NCI-H2227 (cell line): Measurements from ENCODE around the gene ATF7.
A peak's percentile ranks its signal among the peaks of the same experiment; 100 is the strongest.
"Not testable (repeated sequence)": the region's sequence is repeated elsewhere in the genome, so short reads cannot be mapped to it uniquely, and the experiment has no call there.

ENCODE experiments used
- DNase-seq: peaks from one replicate; lab custom pipeline; 2025; ENCODE audit not compliant: unreplicated experiment; lab: John Stamatoyannopoulos, UW

The ATF7 gene

DNA sequence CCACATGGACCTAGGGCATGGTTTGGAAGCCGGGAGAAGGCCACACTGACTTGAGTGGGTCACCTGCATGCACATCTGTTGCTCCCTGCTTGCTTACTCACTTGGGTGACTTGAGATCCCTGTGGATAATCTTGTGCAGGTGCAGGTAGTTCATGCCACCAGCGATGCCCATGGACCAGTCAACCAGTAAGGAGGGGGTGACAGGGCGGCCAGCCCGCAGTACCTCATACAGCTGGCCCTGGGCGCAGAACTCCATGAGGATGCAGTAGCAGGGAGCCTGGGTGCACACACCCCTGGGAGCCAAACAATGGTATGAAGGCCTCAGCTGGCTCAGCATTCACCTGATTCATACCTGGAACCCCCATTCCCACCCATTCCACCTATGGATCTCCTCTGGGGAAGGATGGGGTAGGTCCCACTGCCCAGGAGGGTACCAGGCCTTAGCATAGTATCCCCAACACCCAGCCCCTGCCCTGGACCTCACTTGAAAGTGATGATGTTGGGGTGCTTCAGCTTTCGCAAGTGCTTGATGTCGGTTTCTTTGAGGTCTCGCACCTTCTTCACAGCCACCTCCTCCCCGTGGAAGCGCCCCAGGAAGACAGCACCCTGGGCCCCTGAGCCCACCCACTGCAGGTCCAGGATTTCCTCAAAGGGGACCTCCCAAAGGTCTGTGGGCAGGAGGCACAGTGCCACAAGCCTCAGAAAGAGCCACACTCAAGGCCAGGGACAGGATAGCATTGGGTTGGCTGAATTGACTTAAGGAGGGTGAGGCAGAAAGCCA is 140.0 kb downstream of the ATF7 start:
- DNase-seq = no peak

DNA sequence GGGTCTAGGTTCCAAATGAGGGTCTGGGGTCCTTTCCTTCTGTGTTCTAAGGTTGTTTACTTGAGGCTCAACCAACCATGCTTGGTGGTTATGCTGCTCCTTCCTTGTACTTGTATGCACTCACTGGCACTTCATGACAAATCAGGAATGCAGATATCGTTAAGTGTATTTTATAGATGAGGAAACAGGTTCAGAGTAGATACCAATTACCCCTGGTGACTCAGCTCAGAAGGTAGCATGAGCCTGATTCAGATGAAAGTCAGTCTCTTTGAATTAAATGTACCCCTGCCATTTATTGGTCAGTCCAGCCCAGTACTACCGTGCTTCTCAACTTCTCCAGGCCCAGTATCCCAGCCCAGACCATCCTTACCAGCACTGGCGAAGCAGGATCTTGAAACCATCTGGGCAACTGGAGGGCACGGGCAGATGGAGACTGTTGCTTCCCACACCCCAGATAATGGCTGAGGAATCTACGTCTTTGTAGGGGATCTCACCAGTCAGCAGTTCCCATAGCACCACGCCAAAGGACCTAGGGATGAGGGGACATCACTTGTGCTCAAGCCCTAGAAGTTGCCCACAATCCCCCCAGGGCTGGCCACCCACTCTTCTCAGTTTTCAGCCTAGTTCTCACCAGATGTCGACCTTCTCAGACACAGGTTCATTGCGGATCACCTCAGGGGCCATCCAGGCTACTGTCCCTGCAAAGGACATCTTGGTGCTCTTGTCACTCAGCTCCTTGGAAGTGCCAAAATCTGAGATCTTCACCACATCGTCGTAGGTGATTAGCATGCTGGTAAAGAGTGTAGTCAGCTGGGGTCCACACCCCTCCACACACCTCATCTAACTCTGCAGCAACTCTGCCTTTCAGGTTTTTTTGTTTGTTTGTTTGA is 141.3 kb downstream of the ATF7 start:
- DNase-seq = no peak

DNA sequence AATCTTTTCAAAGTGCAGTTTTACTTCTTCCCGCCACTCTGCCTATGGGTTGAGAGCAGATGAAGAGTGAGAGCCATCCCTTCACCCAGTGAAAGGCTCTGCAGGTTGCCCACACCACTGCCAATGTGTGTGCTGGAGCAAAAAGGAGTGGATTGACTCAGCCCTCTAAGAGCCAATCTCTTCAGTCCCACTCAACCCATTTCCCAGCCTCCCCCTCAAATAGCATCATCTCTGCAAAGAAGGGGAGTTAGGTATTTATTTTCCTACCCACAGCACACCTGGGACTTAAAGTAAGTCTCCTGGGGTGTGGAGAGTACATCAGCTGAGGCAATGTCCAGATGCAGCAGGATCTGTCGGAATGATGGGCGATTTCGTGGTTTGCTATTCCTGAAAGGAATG is 142.2 kb downstream of the ATF7 start:
- DNase-seq = no peak

DNA sequence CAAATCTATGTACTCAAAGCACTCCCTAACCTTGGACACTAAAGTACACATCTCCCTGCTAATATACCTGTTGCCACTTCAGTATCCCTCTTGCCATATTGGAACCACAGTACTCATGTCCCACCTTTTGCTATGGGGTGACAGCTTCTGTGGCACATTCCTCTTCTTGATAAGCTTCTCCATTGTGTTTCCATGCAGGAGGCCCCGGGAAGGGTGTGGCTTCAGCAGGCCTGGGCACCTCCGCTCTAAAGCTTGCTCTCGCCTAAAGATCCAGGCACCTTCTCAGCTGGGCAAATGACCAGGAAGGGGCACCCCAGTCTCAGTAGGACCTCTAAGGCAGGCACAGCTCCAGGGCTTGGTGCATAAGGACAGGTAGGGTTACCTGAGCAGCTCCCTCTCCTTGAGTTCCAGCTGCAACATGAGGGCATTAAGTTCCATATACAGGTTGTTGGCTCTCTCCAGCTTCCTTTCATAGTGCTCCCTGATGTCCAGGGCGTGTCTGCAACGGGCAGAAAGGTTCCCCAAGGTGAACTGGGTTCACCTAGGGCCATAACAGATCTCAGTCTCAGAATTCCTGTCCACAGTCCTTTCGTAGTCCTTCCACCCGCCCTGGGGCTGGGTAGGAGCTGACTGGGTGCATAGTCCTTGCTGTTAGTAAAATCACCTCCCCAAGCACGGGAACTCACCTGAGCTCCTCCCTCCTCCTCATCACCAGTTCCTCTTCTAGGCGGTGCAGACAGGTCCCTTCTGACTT is 142.8 kb downstream of the ATF7 start:
- DNase-seq = no peak

DNA sequence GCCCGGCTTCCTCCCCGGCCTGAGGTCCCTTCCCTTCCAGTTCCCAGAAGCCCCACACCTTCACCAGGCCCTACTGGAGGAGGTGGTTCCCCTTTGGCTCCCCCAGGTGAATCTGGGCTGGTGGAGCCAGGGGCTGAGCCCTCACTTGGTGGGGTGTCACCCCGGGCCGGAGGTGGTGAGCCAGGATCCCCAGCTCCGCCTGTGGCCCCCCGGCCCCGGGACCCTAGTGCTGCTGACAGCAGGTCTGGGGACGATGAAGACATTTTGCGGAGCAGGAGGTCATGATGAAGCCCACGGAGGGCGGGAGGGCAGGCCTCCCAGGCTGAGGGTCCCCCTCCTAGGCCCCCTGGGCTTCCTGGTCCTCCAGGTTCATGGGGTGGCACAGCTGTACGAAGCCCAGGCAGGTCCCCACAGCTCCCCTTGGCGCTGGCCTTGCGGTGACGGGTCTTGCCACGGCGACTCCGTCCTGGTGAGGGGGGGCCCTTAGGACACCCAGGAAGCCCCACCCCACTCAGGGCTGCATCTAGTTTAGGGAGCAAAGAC is 143.5 kb downstream of the ATF7 start:
- DNase-seq = no peak

DNA sequence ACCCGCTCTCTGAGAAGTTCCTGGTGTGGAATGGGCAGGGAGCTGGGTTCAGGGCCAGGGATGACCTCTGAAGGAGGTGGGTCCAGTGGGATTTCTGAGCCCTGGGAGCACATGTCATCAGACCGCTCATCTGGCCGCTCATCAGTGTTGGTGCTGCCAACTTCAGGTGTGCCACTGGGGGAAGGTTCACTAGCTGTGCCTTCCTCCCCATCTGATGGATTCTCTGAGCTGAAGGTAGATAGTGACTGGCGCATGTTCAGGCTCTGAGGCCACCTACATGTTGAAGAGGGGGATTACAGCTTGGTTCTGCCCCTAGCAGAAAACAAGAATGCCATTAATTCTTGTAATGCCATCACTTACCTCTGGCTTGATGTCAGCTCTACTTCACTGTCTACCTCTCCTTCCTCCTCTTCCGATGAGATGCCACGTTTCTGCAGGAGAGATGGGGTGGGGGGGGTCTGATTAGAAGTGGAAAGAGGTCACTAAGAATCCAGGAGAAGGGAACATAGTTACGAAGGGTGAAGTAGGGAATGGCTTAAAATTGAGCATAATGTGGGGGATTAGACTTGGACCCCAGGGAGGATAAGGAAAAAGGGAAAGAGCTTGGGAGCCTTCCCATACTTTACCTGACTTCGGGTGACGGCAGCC is 144.1 kb downstream of the ATF7 start:
- peak; percentile 12 for DNase-seq

DNA sequence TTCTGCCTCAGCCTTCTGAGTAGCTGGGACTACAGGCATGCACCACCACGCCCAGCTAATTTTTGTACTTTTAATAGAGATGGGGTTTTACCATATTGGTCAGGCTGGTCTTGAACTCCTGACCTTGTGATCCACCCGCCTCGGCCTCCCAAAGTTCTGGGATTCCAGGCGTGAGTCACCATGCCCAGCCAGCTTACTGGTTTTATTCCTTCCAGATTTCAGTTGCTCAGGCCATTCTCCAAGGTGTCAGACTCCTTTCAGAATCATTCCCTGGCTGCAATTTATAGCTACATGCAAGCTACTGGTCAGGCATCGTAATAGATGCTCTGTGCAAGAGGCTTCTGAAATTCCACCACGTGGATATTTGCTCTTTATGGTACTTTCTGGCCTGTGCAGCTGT is 144.7 kb downstream of the ATF7 start:
- not testable (repeated sequence) for DNase-seq

DNA sequence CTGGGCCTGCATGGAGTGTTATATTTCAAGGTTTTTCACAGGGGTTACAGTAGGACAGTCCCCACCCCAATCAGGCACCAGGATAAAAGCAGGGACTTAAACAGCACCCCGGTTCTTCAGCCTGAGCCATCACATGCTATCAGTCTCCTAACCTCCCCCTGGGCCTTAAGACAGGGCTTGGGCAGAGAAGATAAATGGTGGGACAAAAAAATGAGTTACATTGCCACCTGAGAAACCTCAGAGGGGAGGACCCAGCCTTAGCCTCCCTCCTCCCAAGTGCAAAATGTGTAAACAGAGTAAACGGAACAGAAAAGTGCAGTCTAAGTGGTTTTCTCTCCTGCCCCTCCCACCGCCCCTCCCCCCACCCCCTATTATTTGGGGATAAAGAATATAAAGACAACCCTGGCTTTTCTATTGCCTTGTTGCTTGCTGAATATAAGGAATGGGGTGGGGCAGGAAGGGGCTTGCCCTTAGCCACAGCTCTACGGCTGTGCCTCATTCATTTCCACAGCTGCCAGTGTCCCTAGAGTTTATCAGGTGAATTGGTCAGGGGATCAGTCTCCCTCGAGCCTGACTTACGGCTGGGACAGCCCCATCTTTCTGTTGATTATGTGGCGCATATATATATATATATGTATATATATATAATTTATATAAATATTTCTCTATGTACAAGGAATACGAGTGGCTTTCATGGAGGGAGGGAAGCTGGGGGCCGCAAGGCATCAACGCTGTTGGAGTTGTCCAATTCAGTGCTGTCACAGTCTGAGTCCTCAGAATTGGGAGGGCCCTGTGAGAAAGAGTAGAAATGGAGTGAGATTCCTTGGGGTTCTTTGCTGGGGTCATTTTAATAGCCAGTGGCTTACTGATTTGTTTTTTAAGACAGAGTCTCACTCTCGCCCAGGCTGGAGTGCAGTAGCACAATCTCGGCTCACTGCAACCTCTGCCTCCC is 145.4 kb downstream of the ATF7 start:
- DNase-seq = no peak

DNA sequence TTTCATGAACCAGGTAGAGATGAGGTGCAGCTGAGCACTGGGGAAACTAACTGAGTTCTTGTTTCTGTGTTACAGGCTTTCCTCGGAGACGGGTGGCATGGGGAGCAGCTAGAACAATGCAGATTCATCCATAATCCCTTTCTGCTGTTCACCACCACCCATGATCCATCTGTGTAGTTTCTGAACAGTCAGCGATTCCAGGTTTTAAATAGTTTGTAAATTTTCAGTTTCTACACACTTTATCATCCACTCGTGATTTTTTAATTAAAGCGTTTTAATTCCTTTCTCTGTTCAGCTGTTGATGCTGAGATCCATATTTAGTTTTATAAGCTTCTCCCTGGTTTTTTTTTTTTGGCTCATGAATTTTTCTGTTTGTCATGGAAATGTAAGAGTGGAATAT is 146.9 kb downstream of the ATF7 start:
- DNase-seq = no peak

DNA sequence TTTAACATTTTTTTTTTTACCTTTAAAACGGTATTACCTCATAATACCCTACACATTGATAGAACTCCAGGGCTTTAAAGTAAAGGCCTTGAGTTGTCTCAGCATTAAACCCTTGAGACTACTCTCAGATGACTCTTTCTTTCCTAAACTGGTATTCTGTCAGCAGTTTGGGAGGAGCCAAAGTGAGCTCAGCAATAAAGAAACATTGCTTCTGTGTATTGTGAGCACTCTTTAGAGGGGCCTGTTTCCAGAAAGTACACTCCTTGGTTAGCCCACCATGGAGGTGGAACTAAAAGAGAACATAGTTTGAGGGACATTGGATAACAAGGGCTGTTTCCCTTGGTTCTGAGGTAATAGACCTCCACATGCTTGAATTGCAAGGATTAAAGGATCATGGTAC is 147.3 kb downstream of the ATF7 start:
- no peak for DNase-seq

DNA sequence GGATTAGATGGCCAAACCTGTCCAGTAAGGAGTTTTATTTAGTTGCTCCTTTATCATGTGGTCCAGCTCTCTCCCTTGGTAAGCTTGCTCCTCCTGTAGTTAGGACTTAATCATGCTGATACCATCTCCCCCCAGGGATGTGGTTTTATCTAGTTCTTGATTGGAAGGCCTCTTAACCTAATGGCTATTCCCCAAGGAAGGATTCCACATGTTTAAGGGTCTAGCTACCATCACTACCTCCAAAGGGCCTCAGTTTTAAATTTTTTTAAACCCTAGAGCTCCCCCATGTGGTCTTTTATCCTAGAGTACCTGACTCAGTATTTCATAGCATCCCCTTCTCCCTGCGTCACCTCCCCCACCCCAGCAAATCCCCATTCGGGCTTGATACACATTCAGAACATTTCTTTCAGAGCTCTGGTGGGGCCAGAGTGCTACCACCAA is 149.4 kb downstream of the ATF7 start:
- DNase-seq = peak; percentile 17

DNA sequence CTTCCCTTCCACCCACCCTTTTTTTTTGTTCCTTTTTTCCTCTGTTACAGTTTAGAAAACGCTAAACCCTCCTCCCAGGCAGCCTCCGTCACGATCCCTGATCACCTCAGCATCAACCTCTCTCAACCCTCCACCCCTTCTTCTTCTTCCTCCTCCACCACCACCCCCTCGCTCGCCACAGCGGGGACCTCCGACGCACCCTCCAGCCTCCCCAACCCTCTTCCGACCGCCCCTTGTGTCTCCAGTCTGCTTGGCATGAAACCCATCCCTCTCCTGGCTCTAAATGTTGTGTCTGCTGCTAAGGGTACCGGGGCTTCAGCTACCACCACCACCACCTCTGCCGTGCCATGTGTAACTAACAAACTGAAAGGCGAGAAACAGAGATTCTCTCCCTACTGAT is 151.4 kb downstream of the ATF7 start:
- no peak for DNase-seq

DNA sequence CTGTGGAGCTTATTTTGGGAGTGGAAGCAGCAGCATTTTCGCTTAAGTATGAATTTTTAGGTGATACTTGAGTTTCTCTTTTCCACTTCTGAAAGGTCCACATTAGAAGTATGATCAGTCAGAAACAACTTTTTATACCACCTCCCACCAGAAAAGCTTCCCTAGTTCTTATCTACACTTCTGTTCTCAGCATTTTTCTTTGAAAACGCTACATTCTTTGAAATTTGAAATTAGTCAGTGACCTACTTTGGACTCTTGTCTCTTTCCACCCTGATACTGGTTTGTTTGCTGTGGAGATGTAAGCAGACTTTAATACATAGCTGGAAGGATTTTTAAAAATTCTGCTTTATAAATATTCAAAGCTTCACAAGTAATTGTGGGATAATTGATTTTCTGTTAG is 152.1 kb downstream of the ATF7 start:
- DNase-seq = no peak

DNA sequence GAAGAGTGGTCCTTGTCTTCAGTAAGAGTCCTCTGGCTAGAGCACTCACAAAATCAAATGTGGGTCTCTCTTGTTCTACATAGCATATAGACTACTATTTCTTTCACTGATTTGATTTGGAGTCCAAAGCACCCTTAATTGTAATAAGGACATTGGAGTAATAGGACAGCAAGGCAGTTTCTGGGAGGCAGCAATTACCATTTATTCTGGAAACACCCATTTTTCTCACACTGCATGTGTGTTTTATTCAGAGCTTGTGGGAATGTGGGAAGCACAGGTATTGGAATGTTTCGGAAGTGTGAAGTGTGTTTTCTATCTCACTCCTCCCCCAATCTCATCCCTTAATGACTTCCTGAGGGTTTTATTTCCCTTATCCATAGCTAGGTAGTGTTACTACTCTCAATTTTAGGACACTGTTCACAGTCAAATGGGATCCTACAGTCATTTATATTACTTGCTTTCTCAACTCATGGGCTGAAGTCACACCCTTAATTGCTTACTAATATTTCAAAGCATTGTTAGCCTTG is 154.1 kb downstream of the ATF7 start:
- no peak for DNase-seq

DNA sequence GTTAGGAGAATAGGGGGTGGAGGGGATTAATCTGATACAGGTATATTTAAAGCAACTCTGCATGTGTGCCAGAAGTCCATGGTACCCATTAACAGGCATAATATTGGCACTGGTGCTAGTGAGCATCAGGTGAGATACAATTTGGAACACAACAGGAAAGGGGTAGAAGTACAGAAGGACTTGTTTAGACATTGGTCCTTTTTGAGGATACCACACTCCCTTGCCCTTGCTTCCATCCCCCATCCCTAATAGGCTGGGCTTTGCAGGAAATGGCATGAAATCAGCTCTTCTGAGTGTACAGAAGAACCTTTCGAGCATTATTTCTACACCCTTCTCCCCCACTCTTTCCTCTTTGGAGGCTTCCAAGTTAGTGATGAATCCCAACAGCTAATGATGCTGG is 157.9 kb downstream of the ATF7 start:
- DNase-seq = no peak

DNA sequence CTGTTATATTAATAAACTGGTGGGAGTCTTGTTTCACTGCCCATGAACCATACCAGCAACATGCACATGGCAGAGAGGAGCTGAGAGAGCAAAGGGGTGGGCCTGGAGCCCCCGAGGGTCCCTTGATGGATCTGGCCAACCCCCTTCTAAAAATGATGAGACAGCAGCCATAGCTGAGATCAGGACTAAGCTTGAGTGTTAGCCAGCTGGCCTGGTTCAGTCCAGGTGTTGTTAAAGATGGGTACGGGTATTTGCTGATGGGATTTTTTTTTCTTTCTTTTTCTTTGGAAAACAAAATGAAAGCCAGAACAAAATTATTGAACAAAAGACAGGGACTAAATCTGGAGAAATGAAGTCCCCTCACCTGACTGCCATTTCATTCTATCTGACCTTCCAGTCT is 158.3 kb downstream of the ATF7 start:
- no peak for DNase-seq

DNA sequence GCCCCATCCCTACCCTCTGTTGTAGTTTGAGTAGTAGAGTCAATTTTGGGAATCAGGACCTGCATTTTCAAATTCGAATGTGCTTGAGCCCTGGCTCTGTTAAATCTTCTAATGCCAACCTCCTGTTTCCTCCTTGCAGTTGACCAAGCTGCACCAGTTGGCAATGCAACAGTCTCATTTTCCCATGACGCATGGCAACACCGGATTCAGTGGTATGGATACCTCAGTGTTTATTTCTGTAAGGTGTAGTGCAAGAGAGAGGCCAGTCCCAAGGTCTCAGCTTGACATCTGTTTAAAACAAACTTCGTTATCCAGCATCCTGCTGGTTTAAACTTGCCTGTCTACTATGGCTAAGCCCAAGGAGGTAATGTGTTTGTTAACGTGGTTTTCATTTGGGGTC is 159.1 kb downstream of the ATF7 start:
- no peak for DNase-seq

DNA sequence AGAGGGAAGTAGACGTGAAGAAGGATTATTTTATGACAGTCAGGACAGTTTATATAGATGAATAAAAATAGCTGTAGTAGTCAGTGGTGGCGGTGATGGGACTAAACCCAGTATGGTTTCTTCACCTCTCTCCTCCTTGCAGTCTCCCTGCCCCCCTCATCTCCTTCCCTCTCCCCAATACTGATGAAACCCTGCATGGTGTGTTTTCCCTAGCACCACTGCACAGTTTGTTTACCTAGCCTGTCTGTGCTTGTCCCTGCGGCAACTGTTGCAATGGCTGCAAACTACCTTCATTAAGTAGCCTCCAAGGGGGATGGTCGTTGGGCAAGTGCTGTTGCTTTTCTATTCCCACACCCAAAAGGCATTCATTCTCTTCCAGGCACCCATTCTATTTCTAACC is 159.5 kb downstream of the ATF7 start:
- DNase-seq = no peak

DNA sequence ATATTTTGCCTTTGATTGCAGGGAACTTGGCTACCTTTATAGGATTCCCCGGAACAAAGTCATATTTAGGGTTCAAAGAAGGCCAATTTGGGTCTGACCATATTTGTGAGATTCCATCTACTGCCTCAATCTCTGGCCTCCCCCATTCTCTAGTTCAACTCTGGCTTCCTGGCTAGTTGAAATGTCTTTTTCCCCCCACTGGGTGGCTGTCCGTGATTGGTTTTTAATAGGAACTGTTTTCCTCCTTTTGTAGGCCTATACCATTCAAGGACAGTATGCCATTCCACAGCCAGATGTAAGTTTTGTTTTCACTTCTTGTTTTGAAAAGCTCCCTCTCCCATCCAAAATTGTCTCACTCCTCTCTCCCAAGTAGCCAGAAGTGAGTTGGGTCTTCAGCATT is 160.5 kb downstream of the ATF7 start:
- DNase-seq = no peak
